ENCODE data around the gene NDEL1.

Gene NDEL1

DNA sequence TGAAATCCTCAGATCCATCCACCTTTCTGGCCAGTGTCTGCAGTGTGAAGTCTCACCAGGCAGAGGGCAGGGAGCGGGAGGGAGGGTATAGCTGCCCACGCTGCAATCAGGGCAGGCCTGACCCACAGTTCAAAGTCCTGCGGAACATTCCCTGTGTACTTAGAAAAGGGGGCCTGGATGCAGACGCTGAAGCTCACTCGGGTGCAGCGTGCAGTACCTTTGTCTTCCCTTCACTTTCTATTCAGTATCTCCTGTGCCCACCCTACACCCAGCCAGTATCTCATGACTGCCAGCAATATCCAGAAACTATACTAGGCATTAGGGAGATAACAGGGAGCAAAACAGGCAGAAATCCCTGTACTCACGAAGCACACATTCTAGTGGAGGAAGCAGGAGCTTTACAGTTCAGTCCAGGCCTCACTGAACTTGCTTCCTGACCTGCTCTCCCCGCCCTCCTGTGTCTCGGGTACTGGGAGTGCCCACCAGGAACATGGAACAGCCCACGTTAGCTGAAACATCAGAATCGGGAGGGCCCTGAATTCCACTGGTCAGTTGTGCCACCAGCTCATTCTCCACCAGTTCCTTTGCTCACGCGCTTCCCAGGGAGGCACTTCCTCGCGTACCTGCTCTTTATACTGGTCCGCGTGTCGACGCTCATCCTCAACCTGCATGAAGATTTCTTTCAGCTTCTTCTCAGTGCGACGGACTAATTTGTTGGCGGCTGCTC is 42.2 kb downstream of the NDEL1 start:
- Histone ChIP-seq H3K36me3 (ENCODE audit: control insufficient read depth, low read length) (peaks cover 72% of the 10 kb centered on the region), H3F3A (ENCODE audit: control insufficient read depth, insufficient read depth) (no peaks in the 10 kb centered on the region), H4K20me1 (ENCODE audit: control insufficient read depth, insufficient read depth, low read depth, low read length) (no peaks in the 10 kb centered on the region)

DNA sequence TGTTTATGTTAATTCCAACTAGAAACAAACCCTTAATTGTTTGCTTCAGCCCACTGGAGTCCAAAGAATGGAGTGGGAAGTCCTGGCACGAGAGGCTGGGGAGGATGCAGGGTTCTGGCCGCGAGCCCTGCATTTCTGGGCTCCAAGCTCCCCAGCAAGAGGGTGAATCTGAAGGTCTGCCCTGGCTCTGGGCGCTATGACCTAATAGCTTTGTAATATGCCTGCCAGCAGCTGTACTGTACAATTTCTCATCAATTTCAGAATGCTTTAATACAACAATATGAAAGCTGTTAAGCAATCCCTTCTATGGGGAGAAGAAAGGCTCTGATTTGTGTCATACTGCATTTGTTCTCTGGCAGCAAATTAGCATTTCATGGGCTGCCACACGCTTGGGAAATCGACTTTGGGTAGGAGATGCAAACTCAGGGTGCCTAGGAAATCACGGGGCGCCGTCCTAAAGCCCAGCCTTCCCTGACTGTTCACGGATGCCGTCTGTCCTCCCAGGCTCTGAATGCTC is 43.8 kb downstream of the NDEL1 start:
- no peaks in the 10 kb centered on the region for H3K4me1 ChIP-seq (ENCODE audit: control insufficient read depth, low read length)
- H3K36me3 ChIP-seq (ENCODE audit: control insufficient read depth, low read length), result peaks cover 80% of the 10 kb centered on the region
- no peaks in the 10 kb centered on the region for H3K79me2 ChIP-seq (ENCODE audit: control insufficient read depth, low read length)
- no peak overlapping the region for H3K4me2 ChIP-seq (ENCODE audit: low read length)
- no peaks in the 10 kb centered on the region for H3F3A ChIP-seq (ENCODE audit: control insufficient read depth, insufficient read depth)
- H3K27me3 ChIP-seq (ENCODE audit: control insufficient read depth, low read length), result no peaks in the 10 kb centered on the region
- no peak overlapping the region for H3K27ac ChIP-seq (ENCODE audit: low read depth, low read length)
- no peak for TF ChIP-seq EZH2phosphoT487 (IDR thresholded peaks at IDR 0.05; ENCODE audit: borderline replicate concordance, low read length)
- TF ChIP-seq, protein P1, sequence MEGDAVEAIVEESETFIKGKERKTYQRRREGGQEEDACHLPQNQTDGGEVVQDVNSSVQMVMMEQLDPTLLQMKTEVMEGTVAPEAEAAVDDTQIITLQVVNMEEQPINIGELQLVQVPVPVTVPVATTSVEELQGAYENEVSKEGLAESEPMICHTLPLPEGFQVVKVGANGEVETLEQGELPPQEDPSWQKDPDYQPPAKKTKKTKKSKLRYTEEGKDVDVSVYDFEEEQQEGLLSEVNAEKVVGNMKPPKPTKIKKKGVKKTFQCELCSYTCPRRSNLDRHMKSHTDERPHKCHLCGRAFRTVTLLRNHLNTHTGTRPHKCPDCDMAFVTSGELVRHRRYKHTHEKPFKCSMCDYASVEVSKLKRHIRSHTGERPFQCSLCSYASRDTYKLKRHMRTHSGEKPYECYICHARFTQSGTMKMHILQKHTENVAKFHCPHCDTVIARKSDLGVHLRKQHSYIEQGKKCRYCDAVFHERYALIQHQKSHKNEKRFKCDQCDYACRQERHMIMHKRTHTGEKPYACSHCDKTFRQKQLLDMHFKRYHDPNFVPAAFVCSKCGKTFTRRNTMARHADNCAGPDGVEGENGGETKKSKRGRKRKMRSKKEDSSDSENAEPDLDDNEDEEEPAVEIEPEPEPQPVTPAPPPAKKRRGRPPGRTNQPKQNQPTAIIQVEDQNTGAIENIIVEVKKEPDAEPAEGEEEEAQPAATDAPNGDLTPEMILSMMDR (IDR thresholded peaks at IDR 0.05; ENCODE audit: low read depth, low read length, poor library complexity, severe bottlenecking), result no peak
- no peaks in the 10 kb centered on the region for H4K20me1 ChIP-seq (ENCODE audit: control insufficient read depth, insufficient read depth, low read depth, low read length)
- H3K4me3 ChIP-seq (ENCODE audit: low read length), result no peak overlapping the region
- peaks cover 4% of the 10 kb centered on the region; the same call in 1 of the 2 replicates for H3K9me3 ChIP-seq (ENCODE audit: control insufficient read depth, insufficient read depth, low read length)
- H3K9me2 ChIP-seq (replicated peaks; ENCODE audit: control insufficient read depth, low read length), result no peaks in the 10 kb centered on the region

More for the DNA sequence above, 42.2 kb downstream of the NDEL1 start:
- Histone ChIP-seq H3K27me3 (ENCODE audit: control insufficient read depth, low read length) (no peaks in the 10 kb centered on the region), H3K27ac (ENCODE audit: low read depth, low read length) (no peak overlapping the region), H3K9me2 (replicated peaks; ENCODE audit: control insufficient read depth, low read length) (no peaks in the 10 kb centered on the region), H3K4me3 (ENCODE audit: low read length) (no peak overlapping the region), H3K9me3 (ENCODE audit: control insufficient read depth, insufficient read depth, low read length) (no peaks in the 10 kb centered on the region), H3K79me2 (ENCODE audit: control insufficient read depth, low read length) (no peaks in the 10 kb centered on the region), H3K4me2 (ENCODE audit: low read length) (no peak overlapping the region), H3K4me1 (ENCODE audit: control insufficient read depth, low read length) (no peaks in the 10 kb centered on the region)
- TF ChIP-seq EZH2phosphoT487 (IDR thresholded peaks at IDR 0.05; ENCODE audit: borderline replicate concordance, low read length), result no peak
- TF ChIP-seq, protein P1 (IDR thresholded peaks at IDR 0.05; ENCODE audit: low read depth, low read length, poor library complexity, severe bottlenecking), result no peak

GRCh38 chr17:8480011-8480976 is 44.6 kb downstream of the NDEL1 start:
- Histone ChIP-seq H3K4me1 (ENCODE audit: control insufficient read depth, low read length) (no peaks in the 10 kb centered on the region), H3K36me3 (ENCODE audit: control insufficient read depth, low read length) (peaks cover 80% of the 10 kb centered on the region), H3K9me3 (ENCODE audit: control insufficient read depth, insufficient read depth, low read length) (peaks cover 8% of the 10 kb centered on the region; the same call in 1 of the 2 replicates), H3K79me2 (ENCODE audit: control insufficient read depth, low read length) (no peaks in the 10 kb centered on the region), H3K4me2 (ENCODE audit: low read length) (no peak overlapping the region), H3F3A (ENCODE audit: control insufficient read depth, insufficient read depth) (no peaks in the 10 kb centered on the region), H3K27ac (ENCODE audit: low read depth, low read length) (no peak overlapping the region), H3K27me3 (ENCODE audit: control insufficient read depth, low read length) (no peaks in the 10 kb centered on the region), H3K4me3 (ENCODE audit: low read length) (no peak overlapping the region), H3K9me2 (replicated peaks; ENCODE audit: control insufficient read depth, low read length) (no peaks in the 10 kb centered on the region), H4K20me1 (ENCODE audit: control insufficient read depth, insufficient read depth, low read depth, low read length) (no peaks in the 10 kb centered on the region)
- TF ChIP-seq EZH2phosphoT487 (IDR thresholded peaks at IDR 0.05; ENCODE audit: borderline replicate concordance, low read length), result no peak
- TF ChIP-seq, protein P1 (IDR thresholded peaks at IDR 0.05; ENCODE audit: low read depth, low read length, poor library complexity, severe bottlenecking), result no peak

Measured in DOHH2 (cell line).